K562 (cell line): Measurements from ENCODE around the gene ZNF598. TPM values are rescaled to one million over a fixed set of nuclear protein-coding genes. Genes with fewer than 3 reads are reported as not detected.

Experiments
- ATAC-seq: fragments of 200-7000 bp; cut with Tn5 transposase; 3 replicates; pipeline ENCODE4 v1.9.1; 2020; ENCODE audit warnings: moderate library complexity
- BruUV-seq: library from RNA; stranded (reverse); fragments of 400-500 nt; replicated peaks from 2 replicates; lab custom pipeline; 2021; lab: Mats Ljungman, UMichigan
- CTCF ChIA-PET: fragments of 300-600 bp; formaldehyde crosslinking; extraction: SDS; loops from one replicate; lab custom pipeline; 2021; ENCODE audit warnings: low intra/inter-chr PET ratio; lab: Yijun Ruan, JAX
- POLR2A ChIA-PET: fragments of 300-600, 350-650 bp; sonication (Branson Sonifier 250); formaldehyde crosslinking; extraction: SDS; loops from one replicate; lab custom pipeline; 2021; ENCODE audit warnings: antibody characterized with exemption, inconsistent platforms; lab: Yijun Ruan, JAX
- DNase-seq, 4 experiments: peaks; one replicate each; pipeline versions ENCODE4 v3.0.0 to v3.0.0-alpha.2; 2011 to 2018; ENCODE audit warnings: low spot score in 3 of 4, mixed read lengths in 3 of 4; ENCODE audit errors: extremely low read depth in 1 of 4
- FAIRE-seq: peaks from 2 replicates; lab custom pipeline; 2011; peaks lifted over from hg19 to GRCh38; lab: Jason Lieb, UNC
- H2AFZ ChIP-seq: 2 replicates; pipeline ENCODE4 v1.6.0; 2011; ENCODE audit warnings: low read depth, low read length, control low read depth, inconsistent platforms
- H3K27ac ChIP-seq: fragments of 200-600 bp; 3 replicates; pipeline ENCODE4 v1.8.0; 2011; ENCODE audit warnings: low read depth, mild to moderate bottlenecking, control low read depth, inconsistent platforms, low read length, moderate library complexity, mixed read lengths; ENCODE audit errors: extremely low read depth
- H3K27me3 ChIP-seq, 2 experiments: fragments of 300-600 bp in 1 of 2; 2 replicates in 1 of 2; 3 replicates in 1 of 2; pipeline versions ENCODE4 v1.6.0 to v1.8.0; 2011; ENCODE audit warnings: inconsistent platforms in 2 of 2, low read length in 2 of 2, mild to moderate bottlenecking in 1 of 2, mixed read lengths in 1 of 2, moderate library complexity in 1 of 2; ENCODE audit not compliant: control insufficient read depth in 2 of 2, insufficient read depth in 2 of 2
- H3K36me3 ChIP-seq: fragments of 300-600 bp; 3 replicates; pipeline ENCODE4 v1.8.0; 2011; ENCODE audit warnings: mild to moderate bottlenecking, low read length, inconsistent platforms; ENCODE audit not compliant: control insufficient read depth, insufficient read depth
- H3K4me1 ChIP-seq, 2 experiments: fragments of 200-600 bp in 1 of 2; replicated peaks in 1 of 2; 2 replicates in 1 of 2; 3 replicates in 1 of 2; pipeline versions ENCODE4 v1.5.1 to v1.8.0; 2011; ENCODE audit warnings: inconsistent platforms in 2 of 2, low read length in 2 of 2, mild to moderate bottlenecking in 1 of 2, mixed read lengths in 1 of 2, moderate library complexity in 1 of 2; ENCODE audit not compliant: control insufficient read depth in 2 of 2, insufficient read depth in 2 of 2
- H3K4me2 ChIP-seq: 2 replicates; pipeline ENCODE4 v1.6.1; 2011; ENCODE audit warnings: low read length, control low read depth, inconsistent platforms, mixed read lengths; ENCODE audit not compliant: insufficient read depth
- H3K4me3 ChIP-seq: fragments of 200-600 bp; sonication (generic), shearing (Covaris generic); 2 replicates; pipeline ENCODE4 v1.5.1; 2016; ENCODE audit warnings: control low read depth, inconsistent platforms
- H3K79me2 ChIP-seq: fragments of 200-600 bp; 3 replicates; pipeline ENCODE4 v1.8.0; 2011; ENCODE audit warnings: low read length, inconsistent platforms; ENCODE audit not compliant: control insufficient read depth, insufficient read depth
- H3K9ac ChIP-seq, 2 experiments: 2 replicates each; pipeline versions ENCODE4 v1.6.0 to v1.6.1; 2011; ENCODE audit warnings: low read depth in 2 of 2, low read length in 2 of 2, control low read depth in 1 of 2, inconsistent platforms in 1 of 2, mild to moderate bottlenecking in 1 of 2, mixed read lengths in 1 of 2; ENCODE audit not compliant: insufficient read depth in 1 of 2
- H3K9me1 ChIP-seq: one replicate; pipeline ENCODE4 v1.6.0; 2011; ENCODE audit warnings: inconsistent platforms, mild to moderate bottlenecking, low read length, moderate library complexity; ENCODE audit not compliant: control insufficient read depth, insufficient read depth
- H3K9me3 ChIP-seq: replicated peaks from 2 replicates; pipeline ENCODE4 v1.5.1; 2011; ENCODE audit warnings: low read depth, low read length, inconsistent platforms; ENCODE audit not compliant: control insufficient read depth, insufficient read depth
- H4K20me1 ChIP-seq: replicated peaks from 2 replicates; pipeline ENCODE4 v1.6.1; 2011; ENCODE audit warnings: low read length, inconsistent platforms, mixed read lengths; ENCODE audit not compliant: control insufficient read depth, insufficient read depth
- EZH2 ChIP-seq: IDR thresholded peaks from 2 replicates; pipeline ENCODE4 v1.6.1; 2012; ENCODE audit warnings: low read depth, mild to moderate bottlenecking, inconsistent platforms, low read length, borderline replicate concordance
- RBFOX2 ChIP-seq: fragments of 200-400 bp; formaldehyde crosslinking; IDR thresholded peaks from 2 replicates; pipeline ENCODE4 v1.6.1; 2017; ENCODE audit warnings: low read depth, mild to moderate bottlenecking, low read length, moderate library complexity
- WGBS: fragments of 100-300 bp; shearing (Covaris generic); methylation state at CpG from one replicate; pipeline ENCODE4 v1.1.6; 2016; ENCODE audit warnings: low coverage, mixed read lengths; ENCODE audit not compliant: insufficient coverage; ENCODE audit errors: missing lambda C conversion rate; 5-methylcytosine and 5-hydroxymethylcytosine counted together
- in situ Hi-C: fragments of 300-500 bp; cut with MboI; formaldehyde crosslinking; loops from 4 replicates; pipeline ENCODE4 v1.15.0; 2018; ENCODE audit warnings: inconsistent platforms, mixed read lengths
- intact Hi-C: fragments of 100-400 bp; cut with micrococcal nuclease; formaldehyde crosslinking; loops from 2 replicates; pipeline ENCODE4 v1.14.2; 2022
- polyA plus RNA-seq, 8 experiments: library from polyadenylated mRNA; depleted of rRNA in 4 of 8; stranded (reverse) in 5 of 8; unstranded in 3 of 8; fragments of >200 nt; fragmentation: Nextera tagmentation in 2 of 8; fragmentation: Illumina TruSeq in 1 of 8; extraction: Ambion mirVana in 2 of 8; extraction: Trizol in 1 of 8; gene quantifications; 2 replicates each; pipeline versions ENCODE4 v1.2.1 to v1.2.3, GENCODE V29; 2011 to 2014; ENCODE audit warnings: inconsistent platforms in 1 of 8, missing spikeins in 1 of 8
- total RNA-seq, 7 experiments: library from RNA; depleted of rRNA in 6 of 7; stranded (reverse); fragments of >200 nt in 6 of 7; fragmentation: Illumina TruSeq in 2 of 7; extraction: Trizol in 2 of 7; gene quantifications; 2 replicates each; pipeline versions ENCODE4 v1.2.1 to v1.2.3, GENCODE V29; 2011 to 2021; ENCODE audit warnings: low replicate concordance in 1 of 7

Gene ZNF598
- total and polyA plus RNA-seq, 9 of the 15 experiments (the other 6 are each of a cell fraction or from before 2014, with no cell fraction given), result 0.11 to 115 (median 29.6) TPM

GRCh38 chr16:1975432-1976215 lies 34.0 kb downstream of the ZNF598 start:
- intact Hi-C loops, result no loop called here
- TF ChIP-seq EZH2 (no peak), RBFOX2 (0 out of 2 replicates have a peak, but pooled peaks have one; percentile 9)
- TF ChIP-seq, all 486 proteins: peak for 1
- peaks cover 7 to 88% of the 10 kb centered on the region in 2 experiments; a peak in 4 of 5 replicates for H3K4me1 ChIP-seq
- no peak overlapping the region for H3K27ac ChIP-seq
- in situ Hi-C loops, result no loop called here
- FAIRE-seq (no peak), ATAC-seq (no peak), DNase-seq (peak in 1 of 4 experiments; percentile 8)
- H2AFZ ChIP-seq, result no peak overlapping the region
- H3K9ac ChIP-seq, result no peak overlapping the region; a peak in 1 of 4 replicates
- no peaks in the 10 kb centered on the region for H4K20me1 ChIP-seq
- peaks cover 62% of the 10 kb centered on the region; the same call in 2 of the 3 replicates for H3K36me3 ChIP-seq
- H3K4me3 ChIP-seq, result no peak overlapping the region
- H3K9me1 ChIP-seq, result no peaks in the 10 kb centered on the region
- 94% methylated on average over 30 of the region's 33 CpGs for WGBS
- H3K79me2 ChIP-seq, result peaks cover 38% of the 10 kb centered on the region
- H3K27me3 ChIP-seq, result no peaks in the 10 kb centered on the region
- H3K4me2 ChIP-seq, result no peak overlapping the region
- CTCF ChIA-PET, result interaction anchor here (0.6 kb wide), 1 partner anchor 302 kb away, joined by 3 read pairs; no protein-coding TSS in a partner anchor
- H3K9me3 ChIP-seq, result no peaks in the 10 kb centered on the region
- POLR2A ChIA-PET, result interaction anchor here (0.6 to 1.4 kb wide), 6 partner anchors 10 to 941 kb away, joined by 3 to 7 read pairs (median 3); partner anchors contain the start of gene RPS2
- no TSS peak for BruUV-seq
